ENCODE measurements around the gene INSR.
A peak's percentile ranks its signal among the peaks of the same experiment; 100 is the strongest.

The INSR gene

DNA sequence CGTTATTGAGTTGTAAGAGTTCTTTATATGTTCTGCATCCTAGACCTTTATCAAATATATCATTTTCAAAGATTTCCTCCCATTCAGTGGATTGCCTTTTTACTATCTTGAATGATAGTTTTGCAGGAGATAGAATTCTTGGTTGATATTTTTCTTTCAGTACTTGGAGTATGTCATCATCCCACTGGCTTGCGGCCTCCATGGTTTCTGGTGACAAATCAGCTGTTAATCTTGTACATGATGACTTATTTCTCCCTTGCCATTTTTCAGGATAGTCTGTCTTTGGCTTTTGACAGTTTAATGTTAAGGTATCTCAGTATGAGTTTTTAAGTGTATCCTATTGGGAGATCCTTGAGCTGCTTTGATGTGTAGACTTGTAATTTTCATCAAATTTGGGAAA, 216.2 kb downstream of the INSR start:
- DNase-seq = no peak

DNA sequence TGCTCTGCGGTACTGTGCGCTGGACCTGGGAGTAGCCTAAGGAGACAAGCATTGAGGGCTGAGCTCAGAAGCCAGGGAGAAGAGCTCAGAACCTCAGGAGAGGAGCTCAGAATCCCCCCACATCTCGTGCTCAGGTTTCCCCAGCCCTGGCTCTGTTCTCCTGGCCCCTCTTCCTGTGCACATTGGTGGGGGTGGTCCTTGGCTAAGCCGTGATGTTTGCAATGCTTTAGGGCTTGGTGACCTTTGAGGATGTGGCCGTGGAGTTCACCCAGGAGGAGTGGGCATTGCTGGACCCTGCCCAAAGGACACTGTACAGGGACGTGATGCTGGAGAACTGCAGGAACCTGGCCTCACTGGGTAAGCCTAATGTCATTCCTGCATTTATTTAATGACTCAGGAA, 218.1 kb downstream of the INSR start:
- no peak for DNase-seq

DNA sequence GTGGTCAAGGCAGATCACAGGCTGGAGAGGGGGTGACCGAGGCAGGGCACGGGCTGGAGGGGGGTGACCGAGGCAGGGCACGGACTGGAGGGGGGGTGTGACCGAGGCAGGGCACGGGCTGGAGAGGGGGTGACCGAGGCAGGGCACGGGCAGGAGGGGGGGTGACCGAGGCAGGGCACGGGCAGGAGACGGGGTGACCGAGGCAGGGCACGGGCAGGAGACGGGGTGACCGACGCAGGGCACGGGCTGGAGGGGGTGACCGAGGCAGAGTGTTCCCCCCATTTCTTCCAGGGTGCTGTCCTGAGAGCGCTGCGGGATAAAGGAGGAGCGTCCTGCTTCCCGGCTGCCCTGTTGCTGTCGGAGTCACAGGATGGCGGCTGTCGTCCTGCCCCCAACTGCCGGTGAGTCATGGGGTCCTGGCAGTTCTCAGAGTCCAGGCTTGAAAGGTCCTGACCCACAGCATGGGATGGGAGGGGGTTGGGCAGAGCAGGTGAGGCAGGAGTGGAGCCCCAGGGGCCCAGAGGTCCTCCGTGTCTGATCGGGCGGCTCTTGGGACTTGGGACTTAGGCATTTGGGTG, 219.4 kb downstream of the INSR start:
- no peak for DNase-seq

DNA sequence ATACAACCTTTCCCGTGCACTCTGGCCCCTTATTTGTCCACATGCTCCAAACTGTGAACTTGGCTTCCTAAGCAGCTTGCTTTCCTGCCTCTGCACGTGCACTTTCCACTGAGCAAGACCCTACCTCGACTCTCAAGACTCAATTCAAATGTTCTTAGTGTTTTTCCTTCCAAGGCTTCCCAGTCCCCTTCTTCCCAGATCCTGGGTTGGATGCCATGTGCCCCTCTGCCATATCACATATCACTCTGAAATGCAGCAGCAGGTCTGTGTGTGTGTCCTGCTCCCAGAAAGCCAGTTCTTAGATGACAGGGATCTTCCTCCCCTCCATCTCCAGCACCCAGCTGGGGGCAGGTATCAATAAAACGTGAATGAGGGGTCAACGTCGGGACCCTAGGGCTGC, 221.7 kb downstream of the INSR start:
- DNase-seq = no peak

DNA sequence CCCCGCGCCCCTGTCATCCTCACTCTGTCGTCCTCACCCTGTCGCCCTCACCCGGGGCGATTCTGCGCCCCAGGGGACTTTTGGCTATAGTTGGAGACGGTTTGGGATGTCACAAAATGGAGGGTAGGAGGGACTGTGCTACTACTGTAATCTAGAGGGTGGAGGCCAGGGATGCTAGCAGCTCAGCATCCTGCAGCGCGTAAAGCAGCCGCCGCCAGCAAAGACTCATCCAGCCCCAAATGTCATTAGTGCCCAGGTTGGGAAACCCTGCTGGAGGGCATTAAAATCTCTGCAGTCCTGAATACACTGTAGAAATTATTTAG, 224.3 kb downstream of the INSR start:
- no peak for DNase-seq

DNA sequence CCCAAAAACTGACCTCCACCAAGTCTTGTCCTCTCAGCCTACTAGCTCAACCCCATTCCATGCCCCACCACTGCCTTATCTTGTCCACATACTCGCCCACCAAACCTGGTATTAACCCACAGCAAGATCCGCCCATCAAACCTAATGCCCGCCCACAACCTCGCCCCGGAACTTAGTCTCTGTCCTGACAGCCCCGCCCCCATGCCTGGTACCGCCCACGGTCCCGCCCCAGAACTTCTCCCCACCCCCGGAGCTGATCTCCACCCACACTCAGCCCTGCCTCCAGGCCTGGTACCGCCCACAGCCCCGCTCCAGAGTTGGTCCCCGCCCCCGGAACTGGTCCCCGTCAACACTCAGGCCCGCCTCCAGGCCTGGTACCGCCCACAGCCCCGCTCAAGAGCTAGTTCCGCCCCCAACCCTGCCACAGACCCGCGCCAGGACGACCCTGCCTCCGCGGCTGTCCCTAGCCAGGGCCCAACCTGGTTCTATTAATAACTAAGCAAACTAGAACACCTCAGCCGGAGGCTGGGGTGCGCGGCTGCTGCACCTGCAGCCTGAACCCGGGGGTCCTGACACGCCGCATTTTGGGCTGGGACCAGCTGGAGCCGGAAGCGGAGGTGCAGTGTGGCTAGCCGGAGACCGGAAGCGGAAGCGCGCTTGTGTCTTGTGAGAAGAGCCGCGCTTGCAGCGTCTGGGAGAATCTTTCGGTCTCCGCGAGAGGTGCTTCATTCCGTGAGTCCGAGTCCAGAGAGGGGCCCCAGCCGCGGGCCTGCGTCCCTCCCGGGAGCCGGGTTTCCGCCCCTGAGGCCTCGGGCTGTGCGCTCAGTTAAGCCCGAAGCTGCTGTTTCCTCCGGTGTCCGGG, 224.9 kb downstream of the INSR start, which contains the start of gene ZNF557:
TSS of gene ZNF557 (plus strand) at position 662 of the 862 bp plus-strand sequence. CDS start 5,372 bp downstream, outside the sequence.
- DNase-seq = peak; percentile 98

DNA sequence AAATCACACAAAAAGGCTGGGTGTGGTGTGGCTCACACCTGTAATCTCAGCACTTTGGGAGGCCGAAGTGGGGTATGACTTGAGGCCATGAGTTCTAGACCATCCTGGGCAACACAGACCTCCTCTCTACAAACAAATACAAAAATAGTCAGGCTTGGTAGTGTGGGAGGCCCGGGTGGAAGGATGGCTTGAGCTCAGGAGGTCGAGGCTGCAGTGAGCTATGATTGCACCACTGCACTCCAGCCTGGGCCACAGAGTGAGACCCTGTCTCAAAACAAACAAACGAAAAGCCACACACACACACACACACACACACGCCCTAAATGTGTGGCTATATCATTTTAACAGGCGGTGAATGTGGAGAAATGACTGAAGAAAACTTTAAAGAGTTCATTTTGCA, 225.6 kb downstream of the INSR start:
- no peak for DNase-seq

DNA sequence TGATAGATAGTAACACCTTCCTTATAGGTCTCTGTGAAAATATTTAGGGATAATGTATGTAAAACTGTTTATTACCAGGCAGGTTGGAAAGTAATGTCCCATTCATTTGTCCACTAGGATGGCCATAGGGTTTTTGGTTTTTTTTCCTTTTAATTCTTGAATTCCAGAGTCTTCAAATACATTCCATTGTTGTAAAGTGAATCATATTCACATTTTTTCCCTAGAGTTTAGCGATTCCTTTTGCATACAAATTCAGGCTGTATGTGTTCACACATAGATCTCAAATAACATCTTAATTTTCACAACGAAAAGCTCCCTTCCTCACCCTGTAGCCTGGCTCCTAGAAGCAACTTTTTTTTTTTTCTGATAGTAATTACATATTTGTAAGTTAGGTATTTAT, 226.5 kb downstream of the INSR start:
- no peak for DNase-seq

DNA sequence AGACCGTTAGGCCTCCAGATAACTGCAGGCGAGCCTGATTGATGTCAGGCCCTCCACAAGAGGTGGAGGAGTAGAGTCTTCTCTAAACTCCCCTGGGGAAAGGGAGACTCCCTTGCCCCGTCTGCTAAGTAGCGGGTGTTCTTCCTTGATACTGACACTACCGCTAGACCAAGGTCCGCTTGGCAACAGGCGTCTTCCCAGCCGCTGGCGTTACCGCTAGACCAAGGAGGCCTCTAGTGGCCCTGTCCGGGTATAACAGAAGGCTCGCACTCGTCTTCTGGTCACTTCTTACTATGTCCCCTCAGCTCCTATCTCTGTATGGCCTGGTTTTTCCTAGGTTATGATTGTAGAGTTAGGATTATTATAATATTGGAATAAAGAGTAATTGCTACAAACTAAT, 227.1 kb downstream of the INSR start:
- peak; percentile 27 for DNase-seq

DNA sequence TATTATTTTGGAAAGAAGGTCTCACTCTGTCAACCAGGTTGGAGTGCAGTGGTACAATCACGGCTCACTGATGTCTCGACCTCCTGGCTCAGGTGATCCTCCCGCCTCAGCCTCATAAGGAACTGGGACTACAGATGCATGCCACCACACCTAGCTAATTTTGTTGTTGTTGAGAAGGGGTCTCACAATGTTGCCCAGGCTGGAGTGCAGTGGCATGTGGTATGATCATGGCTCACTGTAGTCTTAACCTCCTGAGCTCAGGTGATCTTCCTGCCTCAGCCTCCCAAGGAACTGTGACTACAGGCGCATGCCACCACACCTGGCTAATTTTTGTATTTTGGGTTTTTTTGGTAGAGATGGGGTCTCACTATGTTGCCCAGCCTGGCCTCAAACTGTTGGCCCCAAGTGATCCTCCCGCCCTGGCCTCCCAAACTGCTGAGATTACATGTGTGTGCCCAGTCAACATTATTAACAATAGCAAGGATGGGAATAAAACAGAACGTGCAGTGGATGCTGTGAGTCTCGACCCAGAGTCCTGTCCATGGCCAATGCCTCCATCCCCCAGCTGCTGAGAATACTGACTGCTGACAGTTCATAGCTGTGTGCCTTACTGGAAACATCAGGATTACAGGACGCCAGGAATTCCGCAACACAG, 230.3 kb downstream of the INSR start:
- DNase-seq = no peak

DNA sequence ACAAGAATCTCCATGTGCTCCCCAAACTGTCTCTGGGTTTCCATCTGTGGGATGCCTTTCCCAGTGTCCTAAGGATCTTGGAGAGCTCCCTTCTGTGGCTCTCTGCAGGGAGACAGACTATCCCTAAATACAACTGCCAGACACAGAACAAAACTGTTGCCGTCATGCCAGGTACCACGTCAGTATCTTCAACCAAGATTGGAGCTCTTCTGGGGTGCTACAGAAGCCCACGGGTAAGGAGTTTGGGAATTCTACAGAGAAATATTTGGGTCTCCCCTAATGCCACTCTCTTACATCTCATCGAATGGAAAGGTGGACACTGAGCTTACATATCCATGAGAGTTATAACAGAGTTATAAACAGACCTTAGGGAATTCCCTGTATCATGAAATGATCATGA, 230.9 kb downstream of the INSR start:
- DNase-seq = no peak

Measured in inflammatory macrophage treated with lipopolysaccharide for 4 hours (primary cell).